Caco-2 (cell line): ENCODE measurements around the gene TYW5. TPM values are rescaled to one million over a fixed set of nuclear protein-coding genes. Genes with fewer than 3 reads are reported as not detected.
"Not testable (repeated sequence)": the region's sequence is repeated elsewhere in the genome, so short reads cannot be mapped to it uniquely, and the experiment has no call there.

Experiments used
- BruUV-seq: library from RNA; stranded (reverse); fragments of 400-500 nt; replicated peaks from 2 replicates; lab custom pipeline; 2021; lab: Mats Ljungman, UMichigan
- CTCF ChIA-PET: fragments of 300-600 bp; sonication (Branson Sonifier 250); formaldehyde crosslinking; loops from one replicate; lab custom pipeline; 2022; ENCODE audit warnings: antibody characterized with exemption; lab: Charles Lee
- POLR2A ChIA-PET: fragments of 300-600 bp; sonication (Branson Sonifier 250); formaldehyde crosslinking; loops from one replicate; lab custom pipeline; 2022; ENCODE audit warnings: antibody characterized with exemption; lab: Charles Lee
- DNase-seq, 2 experiments: peaks; one replicate each; pipeline versions ENCODE4 v3.0.0 to v3.0.0-alpha.2; 2020 to 2022
- H3K27me3 ChIP-seq: replicated peaks from 2 replicates; pipeline ENCODE4 v1.6.0; 2011; ENCODE audit warnings: low read length; ENCODE audit not compliant: control insufficient read depth, insufficient read depth
- H3K36me3 ChIP-seq: 2 replicates; pipeline ENCODE4 v1.5.1; 2011; ENCODE audit warnings: low read length; ENCODE audit not compliant: control insufficient read depth, insufficient read depth
- H3K4me1 ChIP-seq: fragments of 250-450 bp; sonication (Bioruptor Pico); 2 replicates; pipeline ENCODE4 v1.5.1; 2020; ENCODE audit warnings: mild to moderate bottlenecking
- H3K4me3 ChIP-seq: 2 replicates; pipeline ENCODE4 v1.5.1; 2011; ENCODE audit warnings: low read depth, mild to moderate bottlenecking, control low read depth, low read length
- H3K9me3 ChIP-seq: fragments of 250-450 bp; sonication (Bioruptor Pico); 2 replicates; pipeline ENCODE4 v1.5.1; 2020; ENCODE audit warnings: mild to moderate bottlenecking, moderate library complexity
- H3K27ac Mint-ChIP-seq: one replicate; pipeline ENCODE4 v1.8.0; 2022; ENCODE audit warnings: mixed read lengths; ENCODE audit not compliant: unreplicated experiment
- H3K27me3 Mint-ChIP-seq: one replicate; pipeline ENCODE4 v1.8.0; 2022; ENCODE audit warnings: mixed read lengths; ENCODE audit not compliant: insufficient read depth, unreplicated experiment
- H3K36me3 Mint-ChIP-seq: one replicate; pipeline ENCODE4 v1.8.0; 2022; ENCODE audit warnings: mild to moderate bottlenecking, mixed read lengths; ENCODE audit not compliant: insufficient read depth, unreplicated experiment
- H3K4me1 Mint-ChIP-seq: one replicate; pipeline ENCODE4 v1.8.0; 2022; ENCODE audit warnings: low read depth, mixed read lengths; ENCODE audit not compliant: unreplicated experiment
- H3K4me3 Mint-ChIP-seq: one replicate; pipeline ENCODE4 v1.8.0; 2022; ENCODE audit warnings: mild to moderate bottlenecking, moderate library complexity, mixed read lengths; ENCODE audit not compliant: unreplicated experiment
- H3K9me3 Mint-ChIP-seq: one replicate; pipeline ENCODE4 v1.8.0; 2022; ENCODE audit warnings: mixed read lengths; ENCODE audit not compliant: unreplicated experiment
- intact Hi-C: fragments of 100-400 bp; cut with micrococcal nuclease; formaldehyde crosslinking; loops from one replicate; pipeline ENCODE4 v1.10.0; 2022; ENCODE audit not compliant: unreplicated experiment
- total RNA-seq: library from RNA; stranded (reverse); gene quantifications from 2 replicates; pipeline ENCODE4 v1.2.3, GENCODE V29; 2022
- TF ChIP-seq, protein P1 (sequence below), 2 experiments: fragments of 200-600 bp in 1 of 2; IDR thresholded peaks; 1 replicate in 1 of 2; 2 replicates in 1 of 2; pipeline versions ENCODE4 v1.5.1 to v1.8.0; 2011 to 2022; ENCODE audit warnings: antibody characterized with exemption in 1 of 2, control low read depth in 1 of 2, inconsistent platforms in 1 of 2, low read depth in 1 of 2, low read length in 1 of 2, mild to moderate bottlenecking in 1 of 2, moderate library complexity in 1 of 2; ENCODE audit not compliant: insufficient read depth in 1 of 2, severe bottlenecking in 1 of 2, unreplicated experiment in 1 of 2

TYW5 gene
- total RNA-seq, 1 experiment from 2014 or later, result 13.9 TPM

- Mint-ChIP-seq H3K27me3 (no peaks in the 10 kb centered on the region), H3K9me3 (no peaks in the 10 kb centered on the region), H3K4me3 (no peak overlapping the region), H3K4me1 (no peaks in the 10 kb centered on the region), H3K27ac (no peak overlapping the region), H3K36me3 (peaks cover 31% of the 10 kb centered on the region)
- H3K36me3 ChIP-seq, result no peaks in the 10 kb centered on the region
- ChIA-PET POLR2A (no interaction called here), CTCF (no interaction called here)
- DNase-seq, result no peak
- H3K9me3 ChIP-seq, result no peaks in the 10 kb centered on the region
- no peaks in the 10 kb centered on the region for H3K27me3 ChIP-seq
- no peak overlapping the region for H3K4me3 ChIP-seq
- intact Hi-C loops, result no loop called here
- H3K4me1 ChIP-seq, result no peaks in the 10 kb centered on the region
- no TSS peak for BruUV-seq
- TF ChIP-seq, protein P1, sequence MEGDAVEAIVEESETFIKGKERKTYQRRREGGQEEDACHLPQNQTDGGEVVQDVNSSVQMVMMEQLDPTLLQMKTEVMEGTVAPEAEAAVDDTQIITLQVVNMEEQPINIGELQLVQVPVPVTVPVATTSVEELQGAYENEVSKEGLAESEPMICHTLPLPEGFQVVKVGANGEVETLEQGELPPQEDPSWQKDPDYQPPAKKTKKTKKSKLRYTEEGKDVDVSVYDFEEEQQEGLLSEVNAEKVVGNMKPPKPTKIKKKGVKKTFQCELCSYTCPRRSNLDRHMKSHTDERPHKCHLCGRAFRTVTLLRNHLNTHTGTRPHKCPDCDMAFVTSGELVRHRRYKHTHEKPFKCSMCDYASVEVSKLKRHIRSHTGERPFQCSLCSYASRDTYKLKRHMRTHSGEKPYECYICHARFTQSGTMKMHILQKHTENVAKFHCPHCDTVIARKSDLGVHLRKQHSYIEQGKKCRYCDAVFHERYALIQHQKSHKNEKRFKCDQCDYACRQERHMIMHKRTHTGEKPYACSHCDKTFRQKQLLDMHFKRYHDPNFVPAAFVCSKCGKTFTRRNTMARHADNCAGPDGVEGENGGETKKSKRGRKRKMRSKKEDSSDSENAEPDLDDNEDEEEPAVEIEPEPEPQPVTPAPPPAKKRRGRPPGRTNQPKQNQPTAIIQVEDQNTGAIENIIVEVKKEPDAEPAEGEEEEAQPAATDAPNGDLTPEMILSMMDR (IDR thresholded peaks at IDR 0.05; ENCODE audit: insufficient read depth in 1 of 2, low read depth in 1 of 2, low read length in 1 of 2, severe bottlenecking in 1 of 2, unreplicated experiment in 1 of 2), result no peak
These were observed 32.4 kb downstream of the TYW5 start for GRCh38 chr2:199922856-199923255.

DNA sequence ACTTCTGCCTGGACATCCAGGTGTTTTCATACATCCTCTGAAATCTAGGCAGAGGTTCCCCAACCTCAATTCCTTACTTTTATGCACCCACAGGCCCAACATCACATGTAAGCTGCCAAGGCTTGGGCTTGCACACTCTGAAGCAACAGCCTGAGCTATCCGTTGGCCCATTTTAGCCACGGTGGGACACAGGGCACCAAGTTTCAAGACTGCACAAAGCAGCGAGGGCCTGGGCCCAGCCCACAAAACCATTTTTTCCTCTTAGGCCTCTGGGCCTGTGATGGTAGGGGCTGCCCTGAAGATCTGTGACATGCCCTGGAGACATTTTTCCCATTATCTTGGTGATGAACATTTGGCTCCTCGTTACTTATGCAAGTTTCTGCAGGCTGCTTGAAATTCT is 38.3 kb downstream of the TYW5 start:
- Mint-ChIP-seq H3K9me3 (no peaks in the 10 kb centered on the region), H3K4me1 (peaks cover 13% of the 10 kb centered on the region), H3K27ac (no peak overlapping the region), H3K36me3 (peaks cover 45% of the 10 kb centered on the region), H3K4me3 (no peak overlapping the region), H3K27me3 (no peaks in the 10 kb centered on the region)
- POLR2A ChIA-PET, result no interaction called here
- no TSS peak for BruUV-seq
- Histone ChIP-seq H3K4me3 (no peak overlapping the region), H3K27me3 (no peaks in the 10 kb centered on the region), H3K4me1 (peaks cover 4% of the 10 kb centered on the region; the same call in 1 of the 2 replicates), H3K36me3 (peaks cover 1% of the 10 kb centered on the region; the same call in 1 of the 2 replicates), H3K9me3 (peaks cover 18% of the 10 kb centered on the region)
- no peak for DNase-seq
- CTCF ChIA-PET, result interaction anchor here (0.6 kb wide), 1 partner anchor 10 kb away, joined by 7 read pairs; no protein-coding TSS in a partner anchor
- intact Hi-C loops, result no loop called here
- TF ChIP-seq, protein P1 (IDR thresholded peaks at IDR 0.05; ENCODE audit: insufficient read depth in 1 of 2, low read depth in 1 of 2, low read length in 1 of 2, severe bottlenecking in 1 of 2, unreplicated experiment in 1 of 2), result no peak

DNA sequence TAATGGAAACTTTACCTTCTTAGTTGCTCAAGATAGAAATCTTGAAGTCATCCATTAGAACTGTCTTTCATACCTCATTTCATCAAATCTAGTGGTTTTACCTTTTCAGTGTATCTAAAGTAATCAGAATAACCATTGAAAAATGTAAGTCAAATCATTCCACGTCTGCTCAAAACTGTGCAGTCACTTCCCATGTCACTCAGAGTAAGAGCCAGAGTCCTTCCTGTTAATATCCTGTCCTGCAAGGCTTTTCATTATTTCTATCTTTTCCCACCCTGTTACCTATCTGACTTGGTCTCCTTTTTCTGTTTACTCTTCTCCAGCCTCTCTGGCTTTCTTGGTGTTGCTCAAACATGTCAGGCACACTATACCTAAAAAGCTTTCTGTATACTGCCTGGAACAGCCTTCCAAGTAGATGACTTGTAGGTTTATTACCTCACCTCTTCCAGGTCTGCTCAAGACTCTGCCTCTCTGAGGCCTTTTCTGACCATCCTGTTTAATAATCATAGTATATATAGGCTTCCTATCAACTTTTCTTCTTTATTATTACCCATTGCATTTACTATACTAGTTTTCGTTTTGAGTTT is 40.8 kb downstream of the TYW5 start:
- Mint-ChIP-seq H3K36me3 (peaks cover 53% of the 10 kb centered on the region), H3K4me3 (peak overlapping the region; percentile 28), H3K4me1 (peaks cover 23% of the 10 kb centered on the region), H3K9me3 (no peaks in the 10 kb centered on the region), H3K27me3 (no peaks in the 10 kb centered on the region), H3K27ac (no peak overlapping the region)
- no peaks in the 10 kb centered on the region for H3K27me3 ChIP-seq
- no TSS peak for BruUV-seq
- TF ChIP-seq, protein P1 (IDR thresholded peaks at IDR 0.05; ENCODE audit: insufficient read depth in 1 of 2, low read depth in 1 of 2, low read length in 1 of 2, severe bottlenecking in 1 of 2, unreplicated experiment in 1 of 2), result no peak
- POLR2A ChIA-PET, result no interaction called here
- no peak for DNase-seq
- no peak overlapping the region for H3K4me3 ChIP-seq
- intact Hi-C loops, result no loop called here
- CTCF ChIA-PET, result no interaction called here
- H3K4me1 ChIP-seq, result peaks cover 12% of the 10 kb centered on the region
- peaks cover 18% of the 10 kb centered on the region for H3K9me3 ChIP-seq
- peaks cover 1% of the 10 kb centered on the region; the same call in 1 of the 2 replicates for H3K36me3 ChIP-seq

DNA sequence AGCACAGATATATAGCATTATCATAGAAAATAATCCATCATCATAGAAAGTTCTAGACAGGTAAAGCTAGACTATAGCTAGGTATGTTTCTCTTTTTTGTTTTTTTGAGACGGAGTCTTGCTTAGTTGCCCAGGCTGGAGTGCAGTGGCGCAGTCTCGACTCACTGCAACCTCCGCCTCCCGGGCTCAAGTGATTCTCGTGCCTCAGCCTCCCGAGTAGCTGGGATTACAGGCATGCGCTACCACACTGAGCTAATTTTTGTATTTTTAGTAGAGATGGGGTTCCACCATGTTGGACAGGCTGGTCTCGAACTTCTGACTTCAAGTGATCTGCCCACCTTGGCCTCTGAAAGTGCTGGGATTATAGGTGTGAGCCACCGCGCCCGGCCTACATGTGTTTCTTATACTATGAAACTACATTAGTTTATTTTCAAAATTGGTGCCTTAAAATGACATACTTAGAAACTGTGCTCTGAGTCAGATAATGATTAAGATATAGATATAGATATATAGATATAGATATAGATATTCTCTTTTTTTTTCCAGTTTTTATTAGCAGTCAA is 42.7 kb downstream of the TYW5 start:
- peaks cover 12% of the 10 kb centered on the region for H3K4me1 ChIP-seq
- H3K36me3 ChIP-seq, intact Hi-C loops, CTCF ChIA-PET, H3K27me3 Mint-ChIP-seq, H3K27ac Mint-ChIP-seq, BruUV-seq, H3K27me3 ChIP-seq, DNase-seq, H3K9me3 Mint-ChIP-seq: not testable (repeated sequence)
- H3K4me3 Mint-ChIP-seq, result peak overlapping the region; percentile 93
- H3K4me3 ChIP-seq, result peak overlapping the region; percentile 54
- peaks cover 23% of the 10 kb centered on the region for H3K4me1 Mint-ChIP-seq
- POLR2A ChIA-PET, result interaction anchor here (0.5 to 1.1 kb wide), 2 partner anchors 42 to 61 kb away, joined by 3 to 4 read pairs; partner anchors contain the start of genes MAIP1 and TYW5
- H3K9me3 ChIP-seq, result peaks cover 17% of the 10 kb centered on the region
- peaks cover 38% of the 10 kb centered on the region for H3K36me3 Mint-ChIP-seq
